HG03159 (cell line): ENCODE measurements around the gene NELFCD.
"Not testable (repeated sequence)": the region's sequence is repeated elsewhere in the genome, so short reads cannot be mapped to it uniquely, and the experiment has no call there.

Experiments used
- ATAC-seq: cut with Tn5 transposase; IDR thresholded peaks from one replicate; pipeline ENCODE4 v1.9.1; 2021; ENCODE audit warnings: mild to moderate bottlenecking, moderate library complexity; ENCODE audit not compliant: unreplicated experiment

NELFCD gene

GRCh38 chr20:59007665-59008511 is 26.8 kb downstream of the NELFCD start:
- peak; percentile 35 for ATAC-seq

- no peak for ATAC-seq
Observed at GRCh38 chr20:59008715-59009336, 27.8 kb downstream of the NELFCD start.

GRCh38 chr20:59010321-59010994 is 29.4 kb downstream of the NELFCD start:
- ATAC-seq = no peak

GRCh38 chr20:59010995-59011873 is 30.2 kb downstream of the NELFCD start:
- ATAC-seq = no peak

- ATAC-seq = not testable (repeated sequence)
Observed at GRCh38 chr20:59011874-59012157, 30.8 kb downstream of the NELFCD start.

GRCh38 chr20:59013031-59013951 is 32.2 kb downstream of the NELFCD start:
- ATAC-seq = no peak

- no peak for ATAC-seq
Observed at GRCh38 chr20:59013959-59014608, 33.0 kb downstream of the NELFCD start.

GRCh38 chr20:59014680-59015389 is 33.8 kb downstream of the NELFCD start:
- no peak for ATAC-seq

- no peak for ATAC-seq
Observed at GRCh38 chr20:59015411-59015810, 34.4 kb downstream of the NELFCD start.

GRCh38 chr20:59015812-59016711 is 35.0 kb downstream of the NELFCD start:
- no peak for ATAC-seq

GRCh38 chr20:59016795-59017492 is 35.9 kb downstream of the NELFCD start:
- no peak for ATAC-seq

GRCh38 chr20:59017493-59018231 is 36.6 kb downstream of the NELFCD start:
- no peak for ATAC-seq

- no peak for ATAC-seq
Observed at GRCh38 chr20:59018817-59019216, 37.8 kb downstream of the NELFCD start.

GRCh38 chr20:59019217-59019616 is 38.2 kb downstream of the NELFCD start, which contains the start of gene TUBB1:
Gene TUBB1, plus strand, starts transcription at chr20:59019429. Its CDS starts 94 bp downstream, at chr20:59019523.
- no peak for ATAC-seq

- ATAC-seq = no peak
Observed at GRCh38 chr20:59020938-59021551, 40.0 kb downstream of the NELFCD start.

GRCh38 chr20:59022754-59023153 is 41.7 kb downstream of the NELFCD start:
- no peak for ATAC-seq
